ENCODE data around the gene DIRAS2. TPM values are rescaled to one million over a fixed set of nuclear protein-coding genes. Genes with fewer than 3 reads are reported as not detected.

The DIRAS2 gene
- total RNA-seq, 6 experiments from 2014 or later, result not detected

DNA sequence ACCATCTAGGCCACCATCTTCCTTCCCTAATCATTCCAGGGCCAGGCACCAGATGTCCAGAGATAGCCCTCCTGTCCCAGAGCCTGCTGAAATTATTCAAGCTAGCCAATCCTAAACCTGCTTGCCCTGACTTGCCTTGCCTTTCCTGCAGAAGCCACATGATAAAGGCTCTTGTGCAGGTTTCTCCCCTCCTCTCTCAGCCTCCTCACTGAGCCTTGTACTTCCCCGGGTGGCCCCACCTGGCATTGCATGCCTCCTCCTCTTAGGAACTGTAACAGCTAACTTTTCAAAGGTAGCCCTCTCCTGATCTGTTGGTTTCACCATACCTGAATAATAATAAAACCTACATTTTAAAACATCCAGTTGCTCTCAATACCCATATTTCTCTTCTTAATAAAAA lies 42.6 kb downstream of the DIRAS2 start:
- DNase-seq, result no peak
- Mint-ChIP-seq H3K27me3 (ENCODE audit: insufficient read depth) (peaks cover 2% of the 10 kb centered on the region; the same call in 1 of the 2 replicates), H3K27ac (no peak overlapping the region), H3K36me3 (ENCODE audit: low read depth) (no peaks in the 10 kb centered on the region), H3K4me1 (ENCODE audit: low read depth) (no peaks in the 10 kb centered on the region), H3K4me3 (no peak overlapping the region), H3K9me3 (peaks cover 68% of the 10 kb centered on the region)
- TF ChIP-seq, protein P1, sequence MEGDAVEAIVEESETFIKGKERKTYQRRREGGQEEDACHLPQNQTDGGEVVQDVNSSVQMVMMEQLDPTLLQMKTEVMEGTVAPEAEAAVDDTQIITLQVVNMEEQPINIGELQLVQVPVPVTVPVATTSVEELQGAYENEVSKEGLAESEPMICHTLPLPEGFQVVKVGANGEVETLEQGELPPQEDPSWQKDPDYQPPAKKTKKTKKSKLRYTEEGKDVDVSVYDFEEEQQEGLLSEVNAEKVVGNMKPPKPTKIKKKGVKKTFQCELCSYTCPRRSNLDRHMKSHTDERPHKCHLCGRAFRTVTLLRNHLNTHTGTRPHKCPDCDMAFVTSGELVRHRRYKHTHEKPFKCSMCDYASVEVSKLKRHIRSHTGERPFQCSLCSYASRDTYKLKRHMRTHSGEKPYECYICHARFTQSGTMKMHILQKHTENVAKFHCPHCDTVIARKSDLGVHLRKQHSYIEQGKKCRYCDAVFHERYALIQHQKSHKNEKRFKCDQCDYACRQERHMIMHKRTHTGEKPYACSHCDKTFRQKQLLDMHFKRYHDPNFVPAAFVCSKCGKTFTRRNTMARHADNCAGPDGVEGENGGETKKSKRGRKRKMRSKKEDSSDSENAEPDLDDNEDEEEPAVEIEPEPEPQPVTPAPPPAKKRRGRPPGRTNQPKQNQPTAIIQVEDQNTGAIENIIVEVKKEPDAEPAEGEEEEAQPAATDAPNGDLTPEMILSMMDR (IDR thresholded peaks at IDR 0.05), result no peak

DNA sequence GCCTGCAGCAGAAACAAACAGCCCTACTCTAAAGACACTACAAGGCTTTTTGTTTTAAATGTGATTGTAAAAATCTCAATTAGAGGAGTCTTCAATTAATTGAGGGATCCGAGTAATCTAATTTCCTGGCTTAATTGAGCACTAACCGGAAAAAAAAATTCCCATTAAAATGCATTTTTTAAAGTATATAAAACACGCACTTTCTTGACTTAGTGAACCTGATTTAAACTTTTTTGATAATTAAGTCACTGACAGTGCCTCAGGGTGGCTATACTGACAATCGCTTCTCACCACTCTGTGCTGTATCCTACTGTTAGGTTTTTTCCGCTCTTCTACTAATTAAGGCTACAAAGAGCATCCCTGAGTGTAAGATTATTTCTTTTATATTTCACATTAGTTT lies 44.4 kb downstream of the DIRAS2 start:
- H3K4me3 Mint-ChIP-seq, result no peak overlapping the region
- H3K27me3 Mint-ChIP-seq (ENCODE audit: insufficient read depth), result peaks cover 2% of the 10 kb centered on the region; the same call in 1 of the 2 replicates
- no peak for DNase-seq
- no peaks in the 10 kb centered on the region for H3K4me1 Mint-ChIP-seq (ENCODE audit: low read depth)
- H3K27ac Mint-ChIP-seq, result no peak overlapping the region
- H3K9me3 Mint-ChIP-seq, result peaks cover 62% of the 10 kb centered on the region
- TF ChIP-seq, protein P1 (IDR thresholded peaks at IDR 0.05), result no peak
- no peaks in the 10 kb centered on the region for H3K36me3 Mint-ChIP-seq (ENCODE audit: low read depth)

DNA sequence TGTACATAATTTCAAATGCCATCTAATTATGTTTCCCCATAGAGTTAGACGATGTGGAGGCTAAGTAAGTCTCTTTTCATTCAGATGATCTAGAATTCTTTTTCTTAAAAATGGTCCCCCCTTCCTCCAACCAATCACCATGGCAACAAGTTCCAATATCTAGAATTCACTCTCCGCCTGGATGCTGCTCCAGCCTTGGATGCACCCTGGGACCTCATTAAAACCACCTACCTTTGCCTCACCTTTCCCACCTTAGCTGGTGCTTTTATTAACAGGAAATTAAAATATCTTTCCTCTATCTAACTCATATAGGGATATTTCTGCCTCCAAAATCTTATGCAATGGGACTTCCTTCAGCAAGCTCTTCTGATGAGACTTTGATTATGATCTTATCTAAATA lies 49.0 kb downstream of the DIRAS2 start:
- Mint-ChIP-seq H3K9me3 (peaks cover 54% of the 10 kb centered on the region), H3K27ac (no peak overlapping the region), H3K4me1 (ENCODE audit: low read depth) (no peaks in the 10 kb centered on the region), H3K36me3 (ENCODE audit: low read depth) (no peaks in the 10 kb centered on the region; the same call in 1 of the 2 replicates), H3K4me3 (no peak overlapping the region), H3K27me3 (ENCODE audit: insufficient read depth) (peaks cover 2% of the 10 kb centered on the region; the same call in 1 of the 2 replicates)
- TF ChIP-seq, protein P1 (IDR thresholded peaks at IDR 0.05), result no peak
- no peak for DNase-seq

DNA sequence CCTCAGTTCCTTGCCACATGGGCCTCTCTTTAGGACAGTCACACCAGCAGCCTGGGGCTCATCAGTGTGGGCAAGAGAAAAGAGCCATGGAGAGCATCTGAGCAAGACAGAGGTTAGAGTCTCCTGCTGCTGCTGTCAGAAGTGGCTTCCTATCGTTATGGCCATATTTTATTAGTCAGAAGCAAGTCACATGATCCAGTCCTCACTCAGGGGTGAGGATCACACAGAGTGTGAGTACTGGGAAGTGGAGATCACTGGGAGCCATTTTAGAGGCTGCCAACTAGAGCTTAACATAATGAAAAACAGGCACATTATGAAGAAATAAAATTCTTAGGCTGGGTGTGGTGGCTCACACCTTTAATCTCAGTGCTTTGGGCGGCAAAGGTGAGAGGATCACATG lies 62.0 kb downstream of the DIRAS2 start:
- Mint-ChIP-seq H3K9me3 (peaks cover 42% of the 10 kb centered on the region), H3K4me1 (ENCODE audit: low read depth) (no peaks in the 10 kb centered on the region), H3K27ac (no peak overlapping the region), H3K27me3 (ENCODE audit: insufficient read depth) (no peaks in the 10 kb centered on the region), H3K36me3 (ENCODE audit: low read depth) (no peaks in the 10 kb centered on the region), H3K4me3 (no peak overlapping the region)
- DNase-seq, result no peak
- TF ChIP-seq, protein P1 (IDR thresholded peaks at IDR 0.05), result no peak

DNA sequence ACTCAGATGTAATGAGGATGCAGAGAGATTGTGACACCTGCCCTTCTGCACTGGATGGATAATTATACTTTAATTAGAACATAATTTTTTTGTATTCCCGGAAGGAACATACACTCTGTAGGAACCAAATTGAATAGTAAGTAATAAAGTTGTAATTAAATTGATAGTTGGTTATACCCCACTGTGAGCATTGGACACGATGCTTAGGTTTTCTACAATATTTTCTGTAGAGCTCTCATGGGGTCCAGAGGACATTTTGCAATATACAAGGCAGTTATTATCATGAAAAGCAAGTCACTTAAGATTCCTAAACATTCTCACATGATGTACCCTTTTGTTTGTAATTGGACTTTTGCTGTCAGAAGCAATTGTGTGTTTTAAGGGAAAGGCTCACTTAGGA lies 63.4 kb downstream of the DIRAS2 start:
- Mint-ChIP-seq H3K36me3 (ENCODE audit: low read depth) (no peaks in the 10 kb centered on the region), H3K27ac (no peak overlapping the region), H3K9me3 (peaks cover 39% of the 10 kb centered on the region), H3K4me3 (no peak overlapping the region), H3K27me3 (ENCODE audit: insufficient read depth) (no peaks in the 10 kb centered on the region), H3K4me1 (ENCODE audit: low read depth) (no peaks in the 10 kb centered on the region)
- DNase-seq, result no peak
- TF ChIP-seq, protein P1 (IDR thresholded peaks at IDR 0.05), result no peak

All from HFFc6 (cell line).